Upper lobe of left lung (tissue), 6 donors: ENCODE results near the gene ACVR2B. TPM values are rescaled to one million over a fixed set of nuclear protein-coding genes. Genes with fewer than 3 reads are reported as not detected.

Experiments
- ATAC-seq, 2 donors: fragments of 200-7000 bp; cut with Tn5 transposase; one replicate each; pipeline ENCODE4 v1.9.1; 2022; ENCODE audit warnings: mild to moderate bottlenecking in 2 of 2, moderate library complexity in 2 of 2; ENCODE audit not compliant: low FRiP score in 2 of 2
- DNase-seq, 2 donors: peaks; one replicate each; pipeline ENCODE4 v3.0.0-alpha.2; 2019 to 2020
- H3K27ac ChIP-seq, 4 donors: fragments of 200-600 bp; sonication (generic); one replicate each; pipeline ENCODE4 v1.5.1; 2016 to 2019
- H3K27me3 ChIP-seq, 4 donors: fragments of 200-600 bp; sonication (generic); one replicate each; pipeline ENCODE4 v1.5.1; 2017 to 2019
- H3K36me3 ChIP-seq, 4 donors: fragments of 200-600 bp; sonication (generic); one replicate each; pipeline ENCODE4 v1.5.1; 2016 to 2019
- H3K4me1 ChIP-seq, 4 donors: fragments of 200-600 bp; sonication (generic); one replicate each; pipeline ENCODE4 v1.5.1; 2018 to 2019
- H3K4me3 ChIP-seq, 4 donors: fragments of 200-600 bp; sonication (generic); one replicate each; pipeline ENCODE4 v1.5.1; 2017 to 2019; ENCODE audit warnings: mild to moderate bottlenecking in 2 of 4, moderate library complexity in 1 of 4
- H3K9me3 ChIP-seq, 4 donors: fragments of 200-600 bp; sonication (generic); one replicate each; pipeline ENCODE4 v1.5.1; 2018 to 2019
- CTCF ChIP-seq, 6 experiments: fragments of 450-650 bp in 4 of 6; fragments of 200-600 bp in 2 of 6; sonication (generic) in 2 of 6; IDR thresholded peaks; one replicate each; pipeline ENCODE4 v1.5.1; 2016 to 2019; ENCODE audit warnings: antibody characterized with exemption in 6 of 6
- EP300 ChIP-seq, 4 donors: sonication (generic); formaldehyde crosslinking; IDR thresholded peaks; one replicate each; pipeline ENCODE4 v1.5.1; 2017; ENCODE audit warnings: antibody characterized with exemption in 4 of 4, control low read depth in 2 of 4
- POLR2A ChIP-seq, 4 donors: fragments of 450-650 bp; IDR thresholded peaks; one replicate each; pipeline ENCODE4 v1.5.1; 2016 to 2017; ENCODE audit warnings: antibody characterized with exemption in 4 of 4, mild to moderate bottlenecking in 2 of 4
- POLR2AphosphoS5 ChIP-seq, 2 donors: sonication (generic); formaldehyde crosslinking; IDR thresholded peaks; one replicate each; pipeline ENCODE4 v1.5.1; 2017; ENCODE audit warnings: antibody characterized with exemption in 2 of 2
- WGBS, 2 donors: methylation state at CpG; one replicate each; pipeline ENCODE4 v1.1.5; 2017 to 2018; 5-methylcytosine and 5-hydroxymethylcytosine counted together
- total RNA-seq, 6 donors: library from RNA; depleted of rRNA in 4 of 6; stranded (reverse); fragments of >200 nt in 4 of 6; gene quantifications; one replicate each; pipeline versions ENCODE4 v1.1.0 to v1.2.1, GENCODE V29; 2016 to 2021
- donor health status: DM: no; HTN: no; CAD: no; lungs with moderate emphysema.
- donor health status: DM: no; HTN: yes; CAD: no; lungs with severe emphysema.

The ACVR2B gene
- total RNA-seq, 6 donors from 2014 or later, result 4.1 to 9.4 (median 8.0) TPM

- no peaks in the 10 kb centered on the region for H3K4me1 ChIP-seq
- no peak for TF ChIP-seq EP300 (IDR thresholded peaks at IDR 0.05)
- TF ChIP-seq CTCF (IDR thresholded peaks at IDR 0.05), result no peak
- TF ChIP-seq POLR2AphosphoS5 (IDR thresholded peaks at IDR 0.05), result no peak
- no peak for TF ChIP-seq POLR2A (IDR thresholded peaks at IDR 0.05)
- H3K27me3 ChIP-seq, result no peaks in the 10 kb centered on the region
- H3K4me3 ChIP-seq, result no peak overlapping the region
- H3K27ac ChIP-seq, result no peak overlapping the region
- ATAC-seq (no peak), DNase-seq (no peak)
- peaks cover 7 to 53% (median 25%) of the 10 kb centered on the region in 4 donors for H3K36me3 ChIP-seq
- H3K9me3 ChIP-seq, result no peaks in the 10 kb centered on the region
- 93 to 95% methylated on average over 5 of the region's 5 CpGs for WGBS, 2 donors
Measured at GRCh38 chr3:38524141-38524739, 70.5 kb downstream of the ACVR2B start.

- 95 to 98% methylated on average over 12 to 14 of the region's 14 CpGs for WGBS, 2 donors
Measured at GRCh38 chr3:38526792-38527191, 73.1 kb downstream of the ACVR2B start.

GRCh38 chr3:38528457-38528856, 74.8 kb downstream of the ACVR2B start:
- Histone ChIP-seq H3K4me1 (no peaks in the 10 kb centered on the region), H3K9me3 (no peaks in the 10 kb centered on the region), H3K27ac (no peak overlapping the region), H3K36me3 (peaks cover 7 to 42% (median 21%) of the 10 kb centered on the region in 4 donors), H3K27me3 (no peaks in the 10 kb centered on the region), H3K4me3 (no peak overlapping the region)
- no peak for DNase-seq
- no peak for ATAC-seq
- TF ChIP-seq CTCF (IDR thresholded peaks at IDR 0.05), result no peak
- TF ChIP-seq POLR2AphosphoS5 (IDR thresholded peaks at IDR 0.05), result no peak
- TF ChIP-seq POLR2A (IDR thresholded peaks at IDR 0.05), result no peak
- no peak for TF ChIP-seq EP300 (IDR thresholded peaks at IDR 0.05)
- WGBS, 2 donors, result 89 to 100% methylated on average over 1 of the region's 1 CpG

More at GRCh38 chr3:38526792-38527191, 73.1 kb downstream of the ACVR2B start:
- no peaks in the 10 kb centered on the region for H3K27me3 ChIP-seq
- no peaks in the 10 kb centered on the region for H3K9me3 ChIP-seq
- no peak overlapping the region for H3K27ac ChIP-seq
- ATAC-seq, result no peak
- TF ChIP-seq POLR2AphosphoS5 (IDR thresholded peaks at IDR 0.05), result no peak
- TF ChIP-seq POLR2A (IDR thresholded peaks at IDR 0.05), result no peak
- no peak for TF ChIP-seq CTCF (IDR thresholded peaks at IDR 0.05)
- TF ChIP-seq EP300 (IDR thresholded peaks at IDR 0.05), result no peak
- H3K4me1 ChIP-seq, result no peaks in the 10 kb centered on the region
- H3K4me3 ChIP-seq, result no peak overlapping the region
- peaks cover 7 to 57% (median 28%) of the 10 kb centered on the region in 4 donors for H3K36me3 ChIP-seq
- peak in 1 of 2 donors; percentile 76 for DNase-seq

- no peak overlapping the region for H3K27ac ChIP-seq
- DNase-seq (no peak), ATAC-seq (no peak)
- no peak for TF ChIP-seq POLR2A (IDR thresholded peaks at IDR 0.05)
- TF ChIP-seq CTCF (IDR thresholded peaks at IDR 0.05), result no peak
- no peak for TF ChIP-seq POLR2AphosphoS5 (IDR thresholded peaks at IDR 0.05)
- TF ChIP-seq EP300 (IDR thresholded peaks at IDR 0.05), result no peak
- no peaks in the 10 kb centered on the region for H3K4me1 ChIP-seq
- H3K27me3 ChIP-seq, result no peaks in the 10 kb centered on the region
- no peaks in the 10 kb centered on the region for H3K9me3 ChIP-seq
- peaks cover 0 to 8% (median 5%) of the 10 kb centered on the region in 4 donors for H3K36me3 ChIP-seq
- H3K4me3 ChIP-seq, result no peak overlapping the region
- 76 to 92% methylated on average over 2 to 3 of the region's 3 CpGs for WGBS, 2 donors
Measured at GRCh38 chr3:38532529-38532928, 78.8 kb downstream of the ACVR2B start.
